Glomerular endothelial cell (primary cell): ENCODE measurements around the gene RASL10A. TPM values are rescaled to one million over a fixed set of nuclear protein-coding genes. Genes with fewer than 3 reads are reported as not detected.
A peak's percentile ranks its signal among the peaks of the same experiment; 100 is the strongest.

Experiments
- DNase-seq: peaks from one replicate; pipeline ENCODE4 v3.0.0-alpha.2; 2011; ENCODE audit warnings: low read depth, low spot score; ENCODE audit errors: extremely low read depth
- total RNA-seq: library from RNA; depleted of rRNA; stranded (reverse); fragments of >200 nt; gene quantifications from 2 replicates; pipeline ENCODE4 v1.2.3, GENCODE V29; 2015

RASL10A gene
- total RNA-seq, 1 donor from 2014 or later: 0.93 TPM

DNA sequence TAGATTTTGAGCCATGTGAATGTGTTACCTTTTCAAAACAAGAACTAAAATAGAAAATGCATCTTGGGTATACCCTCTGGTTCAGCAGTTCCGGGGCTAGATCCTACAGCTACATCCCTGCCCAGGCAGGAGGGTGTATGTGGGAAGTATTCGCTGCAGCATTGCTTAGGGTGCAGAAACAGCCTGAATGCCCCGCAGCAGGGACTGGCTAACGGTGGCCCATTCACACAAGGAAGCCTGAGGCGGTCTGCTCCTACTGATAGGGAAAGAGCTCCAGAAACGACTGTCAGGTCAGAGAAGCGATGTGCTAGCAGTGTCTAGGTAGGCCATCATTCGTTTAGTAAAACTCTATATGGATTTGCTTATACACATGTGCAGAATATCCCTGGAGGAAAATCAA, 9.9 kb upstream of the RASL10A start:
- no peak for DNase-seq

DNA sequence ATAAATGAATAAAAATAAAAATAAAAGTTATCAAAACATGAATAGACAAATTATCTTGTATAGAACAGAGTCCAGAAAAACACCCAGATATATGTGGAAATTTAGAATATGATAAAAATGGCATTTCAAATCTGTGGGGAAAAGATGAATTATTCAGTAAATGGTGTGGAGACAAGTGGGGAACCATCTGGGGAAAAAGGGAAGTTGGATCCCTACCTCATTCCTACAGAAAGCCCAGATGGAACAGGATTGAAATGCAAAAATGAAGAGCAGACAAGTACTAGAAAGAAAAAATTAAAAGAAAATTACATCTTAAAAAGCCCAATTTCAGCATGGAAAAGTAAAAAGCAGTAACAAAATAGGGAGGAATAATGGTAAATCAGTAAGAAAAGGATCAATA, 8.1 kb upstream of the RASL10A start:
- no peak for DNase-seq

DNA sequence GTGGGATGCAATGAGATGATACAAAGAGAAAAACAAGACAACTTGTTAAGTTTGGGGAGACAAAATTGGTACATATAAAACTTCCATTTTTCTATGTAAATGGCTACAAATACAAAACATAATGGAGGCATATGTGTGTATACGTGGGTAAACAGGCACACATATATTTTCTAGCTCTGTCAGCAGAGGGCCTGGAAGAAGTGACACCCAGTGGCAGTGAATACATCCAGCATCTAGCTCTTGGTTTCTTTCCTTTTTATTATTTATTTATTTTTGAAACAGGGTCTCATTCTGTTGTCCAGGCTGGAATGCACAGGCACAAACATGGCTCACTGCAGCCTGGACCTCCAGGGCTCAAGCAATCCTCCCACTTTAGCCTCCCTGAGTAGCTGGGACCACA, 5.0 kb upstream of the RASL10A start:
- DNase-seq: no peak

DNA sequence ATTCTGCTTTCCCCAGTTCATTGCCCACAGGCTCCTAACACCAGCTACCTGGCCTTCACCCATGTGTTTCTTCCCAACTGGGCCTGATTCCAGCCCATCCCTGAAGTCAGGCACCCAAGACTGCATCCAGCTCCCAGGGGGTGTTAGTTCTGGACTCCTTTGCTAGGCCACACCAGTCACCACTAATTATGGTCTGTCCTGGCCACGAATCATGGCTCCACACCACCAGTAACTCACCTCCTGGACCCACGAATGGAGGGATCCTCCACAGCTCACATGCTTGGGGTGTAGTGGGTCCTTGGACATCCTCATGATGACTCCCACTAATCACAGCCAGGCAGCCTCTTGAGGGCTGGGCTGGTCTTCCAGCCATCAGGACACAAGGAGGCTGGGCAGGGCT, 3.6 kb upstream of the RASL10A start:
- no peak for DNase-seq

DNA sequence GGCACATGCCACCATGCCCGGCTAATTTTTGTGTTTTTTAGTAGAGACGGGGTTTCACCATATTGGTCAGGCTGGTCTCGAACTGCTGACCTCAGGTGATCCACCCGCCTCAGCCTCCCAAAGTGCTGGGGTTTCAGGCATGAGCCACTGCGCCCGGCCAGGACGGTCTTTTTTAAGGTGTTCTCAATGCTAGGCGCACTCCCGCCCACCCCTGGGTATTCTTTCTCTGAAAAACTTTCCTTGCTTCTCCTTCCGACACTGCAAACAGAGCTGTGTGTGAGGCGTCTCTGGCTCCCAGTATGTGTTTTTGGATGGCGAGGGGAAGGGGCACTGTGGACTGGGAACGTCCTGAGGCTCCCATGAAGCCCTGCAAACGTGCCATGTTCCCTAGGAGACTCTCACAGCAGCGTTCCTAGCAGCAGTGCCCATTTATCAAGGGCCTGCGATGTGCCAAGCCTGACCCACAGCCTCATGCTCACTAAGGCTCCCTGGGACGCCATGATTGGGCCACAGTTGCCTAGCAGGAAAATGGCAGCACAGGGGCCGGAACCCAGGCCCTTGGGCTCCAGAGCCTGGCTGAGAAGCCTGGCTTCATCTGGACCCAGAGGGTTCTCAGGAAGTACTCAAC, 2.4 kb upstream of the RASL10A start:
- DNase-seq: no peak

DNA sequence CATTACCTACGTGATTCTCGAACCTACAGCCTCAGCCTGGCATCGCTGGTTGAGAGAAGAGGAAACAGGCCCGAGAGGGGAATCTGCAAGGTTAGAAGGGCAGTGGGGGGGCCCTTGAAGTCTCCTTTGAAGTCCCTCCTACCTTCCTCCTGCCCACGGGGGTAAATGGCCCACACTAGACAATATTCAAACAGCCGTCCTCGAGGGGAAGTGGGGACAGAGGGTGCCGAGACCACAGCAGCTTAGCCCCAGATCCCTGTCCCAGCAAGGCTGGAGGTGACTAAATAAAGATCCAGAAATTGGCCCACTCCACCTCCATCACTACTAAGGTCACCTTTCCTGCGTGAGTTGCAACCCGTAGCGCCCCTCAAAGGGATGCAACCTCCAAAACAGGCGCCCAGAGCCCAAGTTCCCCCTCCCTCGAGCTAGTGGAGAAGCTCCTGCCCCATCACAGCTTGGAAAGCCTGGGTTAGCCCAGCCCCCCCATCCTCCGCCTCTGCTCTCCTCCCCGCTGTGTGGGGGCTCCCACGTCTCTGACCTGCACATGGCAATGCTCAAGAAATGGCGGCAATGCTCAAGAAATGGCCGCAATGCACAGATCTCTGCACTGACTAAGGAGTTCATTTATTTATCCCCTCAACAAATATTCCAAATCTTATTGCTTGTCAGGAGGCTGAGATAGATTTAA, 788 bp upstream of the RASL10A start:
- DNase-seq: no peak

DNA sequence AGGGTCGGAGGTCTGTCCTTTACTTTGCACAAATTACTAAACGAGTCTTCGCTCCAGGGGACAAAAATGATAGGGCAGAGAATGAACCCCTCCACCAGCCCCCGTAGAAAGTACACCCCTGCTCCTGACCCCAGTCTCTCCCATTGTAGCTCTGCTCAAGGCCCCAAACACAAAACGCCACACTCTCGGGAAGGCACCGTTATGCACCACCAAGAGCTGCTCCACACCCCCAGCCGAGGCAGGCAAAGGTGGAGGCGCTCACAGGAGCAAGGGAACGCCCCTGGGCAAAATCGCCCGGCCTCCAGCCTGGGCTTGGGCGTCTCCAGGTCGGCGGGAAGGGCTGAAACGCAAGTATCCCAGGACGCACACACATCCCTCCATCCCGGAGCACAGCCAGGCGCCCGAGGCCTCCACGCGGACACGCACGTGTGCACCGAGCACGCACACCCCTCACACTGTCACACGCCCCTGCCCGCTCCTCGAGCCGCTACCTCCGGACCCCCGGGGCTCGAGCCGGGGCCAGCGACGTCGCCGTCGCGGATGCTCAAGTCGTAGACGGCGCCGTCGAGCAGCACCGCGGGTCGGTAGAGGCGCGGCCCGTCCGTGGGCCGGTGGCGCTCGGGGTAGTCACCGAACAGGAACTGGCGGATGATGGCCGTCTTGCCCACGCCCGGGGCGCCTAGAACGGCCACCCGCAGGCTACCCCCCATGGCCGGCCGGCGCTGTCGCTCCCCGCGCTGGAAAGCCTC, 786 bp downstream of the RASL10A start:
- DNase-seq: no peak

DNA sequence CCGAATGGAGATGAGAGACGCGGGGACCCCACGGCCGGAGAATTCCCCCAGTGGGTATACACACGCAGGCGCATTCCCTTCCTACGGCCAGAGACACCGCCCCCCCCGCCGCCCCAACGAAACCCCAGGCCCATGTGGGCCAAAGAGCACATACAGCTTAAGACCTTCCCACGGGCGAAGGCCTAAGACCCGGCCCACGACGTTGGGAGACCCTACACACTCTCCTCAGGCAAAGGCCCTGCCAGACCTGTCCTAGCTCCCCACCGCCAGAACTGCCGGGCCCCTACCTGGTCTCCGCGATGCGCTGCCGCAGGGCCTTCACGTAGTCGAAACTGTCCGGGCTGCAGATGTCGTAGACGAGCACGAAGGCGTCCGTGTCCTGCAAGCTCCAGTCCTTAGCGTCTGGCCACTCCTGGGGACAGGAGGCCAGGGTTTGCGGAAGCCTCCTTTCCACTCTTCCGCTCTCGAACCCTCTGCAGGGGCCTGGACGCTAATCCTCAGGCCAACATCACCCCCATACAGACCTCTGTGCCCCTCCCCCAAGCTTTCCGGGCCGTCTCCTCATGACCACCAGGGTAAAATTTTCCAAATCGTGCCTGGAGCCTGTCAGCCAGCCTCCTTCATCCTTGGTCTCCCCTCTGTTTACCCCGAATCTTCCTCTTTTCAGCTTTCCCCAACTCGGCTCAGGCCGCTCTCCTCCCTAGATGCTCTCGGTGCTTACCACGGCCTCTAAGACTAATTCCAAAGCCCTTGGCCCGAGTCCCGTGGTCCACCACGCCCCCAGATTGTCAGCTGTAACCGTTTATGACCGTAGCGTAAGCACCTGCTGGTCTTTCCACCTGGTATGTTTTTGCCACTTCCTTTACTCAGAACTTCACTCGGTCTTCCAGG, 1.7 kb downstream of the RASL10A start:
- DNase-seq: no peak

DNA sequence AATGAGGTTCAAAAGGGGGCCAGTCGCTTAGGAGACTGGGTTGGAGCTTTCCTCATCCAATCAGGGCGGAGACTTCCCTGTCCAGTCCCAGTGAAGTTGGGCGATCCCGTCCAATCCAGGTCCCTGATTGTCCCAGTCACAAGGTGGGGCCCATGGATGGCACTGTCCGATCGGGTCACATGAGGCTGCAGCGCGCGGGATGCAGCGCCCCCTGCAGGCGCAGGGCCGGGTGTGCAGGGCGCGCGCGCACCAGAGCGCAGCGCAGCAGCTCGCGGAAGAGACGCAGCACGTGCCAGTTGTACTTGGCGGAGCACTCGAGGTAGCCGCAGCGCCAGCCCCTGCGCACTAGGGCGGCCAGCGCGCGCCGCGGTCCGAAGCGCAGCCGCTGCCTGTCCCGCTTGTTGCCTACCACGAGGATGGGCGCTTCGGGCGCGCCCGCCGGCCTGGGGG, 2.3 kb downstream of the RASL10A start:
- no peak for DNase-seq

DNA sequence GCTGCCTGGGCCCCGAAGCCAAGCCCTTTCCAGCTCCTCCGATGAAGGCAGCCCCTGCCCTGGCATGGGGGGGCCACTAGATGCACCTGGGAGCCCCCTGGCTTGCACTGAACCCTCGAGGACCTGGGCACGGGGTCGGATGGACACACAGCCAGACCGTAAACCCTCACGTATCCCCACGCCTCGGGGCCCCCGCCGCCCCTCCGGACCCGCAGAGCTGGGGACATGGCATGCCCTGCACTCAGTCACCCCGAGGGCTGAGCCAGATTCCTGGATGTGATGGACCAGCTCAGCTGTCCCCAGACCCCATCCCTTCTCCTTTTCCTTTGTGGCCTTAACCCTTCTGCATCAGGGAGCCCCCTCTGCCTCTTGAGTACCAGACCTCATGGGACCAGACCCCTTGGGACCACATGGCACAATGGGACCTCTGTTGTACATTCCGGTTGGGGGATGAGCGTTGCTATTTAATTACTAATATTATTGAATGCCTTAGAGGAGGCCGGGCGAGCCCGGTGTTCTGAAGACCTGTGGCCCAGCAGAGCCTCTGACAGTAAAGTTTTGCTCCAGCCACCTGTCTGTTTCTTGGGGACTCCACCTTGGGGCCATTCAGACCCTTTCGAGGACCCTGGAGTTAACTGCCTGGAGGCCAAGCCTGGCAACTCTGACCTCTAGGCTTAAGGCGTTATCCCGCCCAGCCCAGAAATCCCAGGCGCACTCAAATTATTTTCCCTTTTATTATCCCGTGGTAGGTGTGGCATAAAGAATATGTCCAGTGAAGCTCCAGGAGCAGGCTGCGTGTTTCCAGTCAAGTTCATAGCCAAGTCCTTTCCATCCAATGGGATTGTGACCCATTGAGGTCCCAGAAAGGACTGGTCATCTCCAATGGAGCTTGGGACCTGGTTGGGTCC, 3.0 kb downstream of the RASL10A start:
- DNase-seq: no peak

DNA sequence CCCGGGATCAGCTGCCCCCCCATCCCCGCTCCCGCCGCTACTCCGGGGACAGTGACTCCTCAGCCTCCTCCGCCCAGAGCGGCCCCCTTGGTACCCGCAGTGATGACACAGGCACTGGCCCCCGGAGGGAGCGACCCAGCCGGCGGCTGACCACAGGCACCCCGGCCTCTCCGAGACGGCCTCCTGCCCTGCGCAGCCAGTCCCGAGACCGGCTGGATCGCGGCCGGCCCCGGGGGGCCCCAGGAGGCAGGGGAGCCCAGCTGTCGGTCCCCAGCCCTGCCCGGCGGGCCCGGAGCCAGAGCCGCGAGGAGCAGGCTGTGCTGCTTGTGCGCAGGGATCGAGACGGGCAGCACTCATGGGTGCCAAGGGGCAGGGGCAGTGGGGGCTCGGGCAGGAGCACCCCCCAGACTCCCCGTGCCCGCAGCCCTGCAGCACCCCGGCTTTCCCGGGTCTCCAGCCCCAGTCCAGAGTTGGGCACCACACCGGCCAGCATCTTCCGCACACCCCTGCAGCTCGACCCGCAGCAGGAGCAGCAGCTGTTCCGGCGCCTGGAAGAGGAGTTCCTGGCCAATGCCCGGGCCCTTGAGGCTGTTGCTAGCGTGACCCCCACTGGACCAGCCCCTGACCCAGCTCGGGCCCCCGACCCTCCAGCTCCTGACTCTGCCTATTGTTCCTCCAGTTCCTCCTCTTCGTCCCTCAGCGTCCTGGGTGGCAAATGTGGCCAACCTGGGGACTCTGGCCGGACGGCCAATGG, 3.9 kb downstream of the RASL10A start:
- no peak for DNase-seq

DNA sequence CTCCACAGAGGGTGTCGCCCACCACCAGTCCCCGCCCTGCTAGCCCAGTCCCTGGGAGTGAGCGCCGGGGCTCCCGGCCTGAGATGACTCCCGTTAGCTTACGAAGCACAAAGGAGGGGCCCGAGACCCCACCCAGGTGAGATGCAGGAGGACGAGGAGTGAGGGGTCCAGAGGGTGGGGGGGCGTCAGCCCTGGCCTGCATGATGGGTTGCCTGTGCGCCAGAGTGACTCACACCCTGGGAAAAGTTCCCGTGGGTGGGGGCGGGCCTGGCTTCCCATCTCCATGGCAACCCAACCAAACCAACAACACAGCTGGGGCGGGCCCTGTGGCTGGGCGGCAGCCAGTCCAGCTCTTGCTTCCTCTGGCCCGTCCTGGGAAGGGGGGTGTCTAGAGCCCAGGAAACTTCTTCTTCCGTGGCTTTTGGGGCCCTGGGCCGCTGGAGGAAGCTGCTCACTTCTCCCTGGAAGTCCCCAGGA, 4.6 kb downstream of the RASL10A start:
- DNase-seq: peak; percentile 68

DNA sequence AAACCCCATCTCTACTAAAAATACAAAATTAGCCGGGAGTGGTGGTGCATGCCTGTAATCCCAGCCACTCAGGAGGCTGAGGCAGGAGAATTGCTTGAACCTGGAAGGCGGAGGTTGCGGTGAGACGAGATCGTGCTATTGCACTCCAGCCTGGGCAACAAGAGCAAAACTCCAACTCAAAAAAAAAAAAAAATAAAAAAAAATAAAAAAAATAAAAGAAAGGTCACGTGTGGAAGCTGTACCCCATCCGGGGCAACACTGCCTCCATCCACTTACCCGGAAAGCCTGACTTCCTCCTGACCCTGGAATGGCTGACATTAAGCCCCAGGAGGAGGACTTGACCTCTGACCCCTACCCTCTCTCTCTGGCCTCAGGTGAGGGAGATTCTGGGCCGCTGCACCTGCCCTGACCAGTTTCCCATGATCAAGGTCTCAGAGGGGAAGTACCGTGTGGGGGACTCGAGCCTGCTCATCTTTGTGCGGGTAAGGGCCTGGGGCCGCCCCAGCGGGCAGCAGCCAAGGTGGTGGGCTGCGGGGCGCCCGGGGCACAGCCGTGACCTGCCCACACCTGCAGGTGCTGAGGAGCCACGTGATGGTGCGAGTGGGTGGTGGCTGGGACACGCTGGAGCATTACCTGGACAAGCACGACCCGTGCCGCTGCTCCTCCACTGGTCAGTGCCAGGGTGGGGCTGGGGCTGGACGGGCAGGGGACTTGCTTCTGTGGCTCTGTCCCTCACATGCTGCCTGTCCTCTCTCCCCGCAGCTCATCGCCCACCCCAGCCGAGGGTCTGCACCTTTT, 5.2 kb downstream of the RASL10A start:
- no peak for DNase-seq

DNA sequence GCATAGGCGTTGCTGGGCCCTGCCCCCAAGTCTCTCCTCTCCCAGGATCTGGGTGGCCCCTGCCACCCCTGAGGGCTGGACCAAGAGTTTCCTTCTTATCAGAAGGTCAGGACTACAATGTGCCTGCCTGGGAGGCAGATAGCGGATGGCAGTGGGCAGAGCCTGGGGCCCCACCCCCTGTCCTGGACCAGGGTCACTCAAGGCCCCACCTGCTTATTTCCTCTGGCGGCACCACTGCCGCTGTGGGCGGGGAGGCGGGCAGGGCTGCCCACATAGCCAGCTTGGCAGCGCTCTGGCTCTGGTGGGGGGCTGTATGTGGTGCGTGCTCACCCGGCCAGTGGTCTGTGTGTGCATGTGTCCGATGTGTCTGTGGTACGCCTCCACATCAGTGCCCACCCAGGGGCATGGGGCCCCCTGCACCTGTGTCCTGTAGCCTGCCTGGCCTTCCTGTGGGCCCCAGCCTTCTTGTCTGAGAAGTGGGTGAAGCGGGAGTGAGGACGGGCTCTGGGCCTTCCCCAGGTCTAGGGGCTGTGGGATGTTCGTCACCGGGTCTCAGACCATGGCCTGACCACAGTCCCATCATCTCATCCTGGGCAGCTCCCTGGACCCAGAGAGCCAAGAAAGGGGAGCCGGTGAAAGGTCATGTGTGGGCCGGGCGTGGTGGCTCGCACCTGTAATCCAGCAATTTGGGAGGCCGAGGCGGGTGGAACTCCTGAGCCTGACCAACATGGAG, 6.0 kb downstream of the RASL10A start:
- DNase-seq: no peak

DNA sequence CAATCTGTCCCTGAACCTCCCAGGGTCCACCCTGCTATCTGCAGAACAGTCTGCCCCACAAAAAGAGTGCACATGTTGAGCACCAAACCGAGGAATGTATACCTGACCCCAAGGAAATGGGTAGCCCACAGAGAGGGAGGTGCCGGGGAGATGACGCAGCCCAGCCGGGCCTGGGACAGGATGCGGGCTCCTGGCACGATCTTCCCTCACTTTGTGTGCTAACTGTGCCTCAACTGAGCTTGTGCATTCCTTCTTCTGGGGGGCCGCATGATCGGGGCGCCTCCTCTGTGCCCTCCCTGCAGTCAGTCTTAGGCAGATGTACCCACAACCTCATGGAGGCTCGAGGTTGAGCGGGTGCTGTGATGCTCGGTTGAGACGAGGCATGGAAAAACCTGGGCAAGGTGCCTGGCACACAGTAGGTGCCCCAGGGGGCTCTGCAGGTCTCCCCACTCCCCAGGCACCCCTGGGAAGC, 6.7 kb downstream of the RASL10A start:
- DNase-seq: no peak

DNA sequence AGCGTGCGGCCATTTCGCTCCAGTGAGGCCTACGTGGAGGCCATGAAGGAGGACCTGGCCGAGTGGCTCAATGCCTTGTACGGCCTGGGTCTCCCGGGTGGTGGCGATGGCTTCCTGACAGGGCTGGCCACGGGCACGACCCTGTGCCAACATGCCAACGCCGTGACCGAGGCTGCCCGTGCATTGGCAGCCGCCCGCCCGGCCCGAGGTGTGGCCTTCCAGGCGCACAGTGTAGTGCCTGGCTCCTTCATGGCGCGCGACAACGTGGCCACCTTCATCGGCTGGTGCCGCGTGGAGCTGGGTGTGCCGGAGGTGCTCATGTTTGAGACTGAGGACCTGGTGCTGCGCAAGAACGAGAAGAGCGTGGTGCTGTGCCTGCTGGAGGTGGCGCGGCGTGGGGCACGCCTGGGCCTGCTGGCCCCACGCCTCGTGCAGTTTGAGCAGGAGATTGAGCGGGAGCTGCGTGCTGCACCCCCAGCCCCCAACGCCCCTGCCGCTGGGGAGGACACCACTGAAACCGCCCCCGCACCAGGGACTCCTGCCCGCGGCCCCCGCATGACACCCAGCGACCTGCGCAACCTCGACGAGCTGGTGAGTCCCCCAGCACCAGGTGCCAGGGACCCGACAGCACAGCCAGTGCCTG, 7.2 kb downstream of the RASL10A start:
- no peak for DNase-seq

DNA sequence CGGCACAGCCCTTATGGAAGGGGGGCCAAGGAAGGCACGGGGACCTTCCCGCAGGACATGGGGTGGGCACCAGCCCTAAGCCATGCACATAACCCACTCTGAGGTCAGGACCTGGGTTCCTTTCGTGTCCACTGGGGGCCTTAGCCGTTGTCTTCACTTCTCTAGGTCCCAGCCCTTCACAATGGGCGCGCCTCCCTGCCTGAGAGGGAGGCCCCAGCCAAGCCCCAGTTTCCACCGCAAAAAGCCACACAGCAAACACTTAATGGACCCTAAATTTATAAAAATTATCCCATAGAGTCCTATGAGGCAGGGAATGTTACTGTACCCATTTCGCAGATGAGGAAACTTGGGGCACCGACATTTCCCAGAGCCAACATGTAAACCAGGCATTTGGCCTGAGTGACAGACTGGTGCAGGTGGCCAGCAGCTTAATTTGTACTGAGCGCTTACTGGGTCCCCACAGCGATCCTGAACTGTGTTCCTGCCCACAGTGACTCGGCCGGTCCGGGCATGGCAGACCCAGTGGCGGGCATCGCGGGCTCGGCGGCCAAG, 7.8 kb downstream of the RASL10A start:
- no peak for DNase-seq
